HepG2 (cell line): ENCODE results near the gene PDSS2. TPM values are rescaled to one million over a fixed set of nuclear protein-coding genes. Genes with fewer than 3 reads are reported as not detected.

Source experiments
- ATAC-seq: fragments of 200-7000 bp; cut with Tn5 transposase; 3 replicates; pipeline ENCODE4 v1.9.1; 2020; ENCODE audit warnings: mild to moderate bottlenecking, moderate library complexity
- BruUV-seq: library from RNA; stranded (reverse); fragments of 400-500 nt; replicated peaks from 2 replicates; lab custom pipeline; 2021; lab: Mats Ljungman, UMichigan
- CTCF ChIA-PET: fragments of 300-600 bp; formaldehyde crosslinking; extraction: SDS; loops from one replicate; lab custom pipeline; 2021; ENCODE audit warnings: low total read pairs, inconsistent platforms, low intra/inter-chr PET ratio; lab: Yijun Ruan, JAX
- POLR2A ChIA-PET: fragments of 350-600 bp; sonication (Branson Sonifier 250); formaldehyde crosslinking; loops from one replicate; lab custom pipeline; 2020; ENCODE audit warnings: antibody characterized with exemption, inconsistent platforms; lab: Yijun Ruan, JAX
- DNase-seq: peaks from one replicate; pipeline ENCODE4 v3.0.0-alpha.2; 2015; ENCODE audit warnings: low spot score
- FAIRE-seq: peaks from 3 replicates; lab custom pipeline; 2011; peaks lifted over from hg19 to GRCh38; lab: Jason Lieb, UNC
- H2AFZ ChIP-seq: one replicate; pipeline ENCODE4 v1.6.1; 2011; ENCODE audit warnings: low read length, inconsistent platforms
- H3K27ac ChIP-seq: fragments of 300-600 bp; 3 replicates; pipeline ENCODE4 v1.8.0; 2011; ENCODE audit warnings: mixed run types, mild to moderate bottlenecking, mixed read lengths, low read length, inconsistent platforms; ENCODE audit not compliant: insufficient read depth; ENCODE audit errors: extremely low read length
- H3K27me3 ChIP-seq, 2 experiments: fragments of 200-600 bp in 1 of 2; 2 replicates in 1 of 2; 3 replicates in 1 of 2; pipeline versions ENCODE4 v1.6.0 to v1.8.0; 2011; ENCODE audit warnings: low read length in 2 of 2, mild to moderate bottlenecking in 2 of 2, moderate library complexity in 2 of 2, inconsistent platforms in 1 of 2; ENCODE audit not compliant: insufficient read depth in 2 of 2, control insufficient read depth in 1 of 2
- H3K36me3 ChIP-seq, 2 experiments: fragments of 200-600 bp in 1 of 2; replicated peaks in 1 of 2; 2 replicates in 1 of 2; 3 replicates in 1 of 2; pipeline versions ENCODE4 v1.5.1 to v1.8.0; 2011; ENCODE audit warnings: low read length in 2 of 2, inconsistent platforms in 1 of 2; ENCODE audit not compliant: insufficient read depth in 2 of 2, control insufficient read depth in 1 of 2
- H3K4me1 ChIP-seq: 2 replicates; pipeline ENCODE4 v1.5.1; 2012; ENCODE audit warnings: low read length, inconsistent platforms; ENCODE audit not compliant: insufficient read depth
- H3K4me2 ChIP-seq: 2 replicates; pipeline ENCODE4 v1.6.0; 2011; ENCODE audit warnings: low read depth, low read length, inconsistent platforms
- H3K4me3 ChIP-seq, 3 experiments: fragments of 200-600 bp in 1 of 3; sonication (generic), shearing (Covaris generic) in 1 of 3; replicated peaks in 1 of 3; 2 replicates each; pipeline ENCODE4 v1.5.1; 2011 to 2016; ENCODE audit warnings: low read length in 3 of 3, inconsistent platforms in 2 of 3, low read depth in 2 of 3, mild to moderate bottlenecking in 2 of 3, control low read depth in 1 of 3, mixed read lengths in 1 of 3; ENCODE audit not compliant: insufficient read depth in 1 of 3
- H3K79me2 ChIP-seq: one replicate; pipeline ENCODE4 v1.6.1; 2011; ENCODE audit warnings: low read length, inconsistent platforms; ENCODE audit not compliant: insufficient read depth
- H3K9ac ChIP-seq: 2 replicates; pipeline ENCODE4 v1.6.0; 2011; ENCODE audit warnings: mild to moderate bottlenecking, low read depth, low read length, inconsistent platforms; ENCODE audit not compliant: insufficient read depth
- H3K9me3 ChIP-seq: 2 replicates; pipeline ENCODE4 v1.5.1; 2012; ENCODE audit warnings: mild to moderate bottlenecking, low read length
- H4K20me1 ChIP-seq: 2 replicates; pipeline ENCODE4 v1.6.0; 2011; ENCODE audit warnings: inconsistent platforms, mild to moderate bottlenecking, low read length, moderate library complexity; ENCODE audit not compliant: insufficient read depth
- NFE2L2 ChIP-seq: fragments of 150-350 bp; IDR thresholded peaks from 2 replicates; pipeline ENCODE4 v1.6.1; 2014; ENCODE audit warnings: low read length
- THYN1 ChIP-seq: sonication (generic); formaldehyde crosslinking; IDR thresholded peaks from 2 replicates; pipeline ENCODE4 v1.8.1; 2023; ENCODE audit warnings: low read depth, mild to moderate bottlenecking, moderate library complexity, missing genetic modification reagents, borderline replicate concordance
- WGBS: methylation state at CpG from one replicate; pipeline ENCODE4 v1.1.6; 2017; ENCODE audit warnings: low lambda C conversion rate; 5-methylcytosine and 5-hydroxymethylcytosine counted together
- in situ Hi-C: cut with HindIII; loops from 2 replicates; pipeline ENCODE4 v1.10.0; 2017; ENCODE audit warnings: low pct_unique_long_range_greater_than_20kb; ENCODE audit not compliant: extremely low pct_ligation_motif_present
- intact Hi-C: fragments of 100-400 bp; cut with micrococcal nuclease; formaldehyde crosslinking; loops from one replicate; pipeline ENCODE4 v1.10.0; 2022; ENCODE audit not compliant: unreplicated experiment
- polyA plus RNA-seq, 8 experiments: library from polyadenylated mRNA; depleted of rRNA in 3 of 8; stranded (reverse) in 7 of 8; unstranded in 1 of 8; fragments of >200 nt; fragmentation: Illumina TruSeq in 4 of 8; extraction: Trizol in 4 of 8; gene quantifications; 2 replicates each; pipeline versions ENCODE4 v1.2.1 to v1.2.3, GENCODE V29; 2011 to 2016; ENCODE audit warnings: low read depth in 4 of 8, missing spikeins in 1 of 8, mixed read lengths in 1 of 8; ENCODE audit not compliant: insufficient read depth in 1 of 8
- total RNA-seq, 5 experiments: library from RNA; depleted of rRNA; stranded (reverse); fragments of >200 nt; fragmentation: Illumina TruSeq; extraction: Trizol; gene quantifications; 2 replicates each; pipeline ENCODE4 v1.2.3, GENCODE V29; 2016; ENCODE audit warnings: low read depth in 1 of 5
- TF ChIP-seq, protein P1 (sequence below): sonication (generic); formaldehyde crosslinking; IDR thresholded peaks from 2 replicates; pipeline ENCODE4 v1.5.0; 2020; ENCODE audit warnings: missing genetic modification reagents, mild to moderate bottlenecking, borderline replicate concordance

The PDSS2 gene
- total and polyA plus RNA-seq, 2 of the 13 experiments (the other 11 are each of a cell fraction or from before 2014, with no cell fraction given) = 16.2 to 17.0 TPM

DNA sequence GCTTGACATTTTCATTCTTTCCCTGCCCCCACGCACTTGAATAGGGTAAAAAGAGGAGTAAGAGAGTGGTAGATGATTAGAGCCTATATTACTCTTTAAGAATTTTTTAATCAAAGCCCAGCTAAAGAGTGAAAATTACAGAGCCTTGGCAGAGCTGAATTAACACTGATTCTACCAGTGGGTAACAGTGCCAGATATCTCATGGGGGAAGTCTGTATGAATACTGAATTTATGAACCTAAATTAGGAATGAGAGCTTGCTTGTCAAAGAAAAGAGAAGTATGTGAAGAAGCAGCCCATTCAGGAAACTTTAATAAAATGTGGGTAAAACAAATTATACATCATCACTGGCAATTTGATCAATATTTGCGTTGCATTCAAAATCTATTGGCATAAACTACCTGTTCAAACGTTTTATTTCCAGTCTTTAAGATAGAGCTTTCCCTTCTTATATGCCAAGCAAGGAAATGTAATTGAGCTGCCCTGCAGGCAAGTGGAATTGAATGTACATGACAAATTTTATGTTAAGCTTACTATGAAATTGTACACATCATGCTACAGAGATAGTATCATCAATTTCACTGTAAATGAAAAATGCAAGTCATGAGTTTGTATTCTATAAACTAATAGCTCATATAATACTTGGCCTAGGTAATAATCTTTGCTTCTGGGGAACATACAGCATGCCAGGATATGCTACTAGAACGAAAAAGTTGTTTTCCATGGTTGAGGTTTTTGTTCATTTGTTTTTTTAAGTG, 45.1 kb upstream of the PDSS2 start:
- peaks cover 7 to 17% of the 10 kb centered on the region in 2 experiments; a peak in 4 of 5 replicates for H3K36me3 ChIP-seq
- no peak overlapping the region for H2AFZ ChIP-seq
- DNase-seq (no peak), ATAC-seq (no peak), FAIRE-seq (no peak)
- no peak overlapping the region for H3K4me2 ChIP-seq
- ChIA-PET POLR2A (no interaction called here), CTCF (no interaction called here)
- H3K4me1 ChIP-seq = peaks cover 6% of the 10 kb centered on the region; the same call in 1 of the 2 replicates
- WGBS = 93% methylated on average over 4 of the region's 4 CpGs
- intact Hi-C loops = no loop called here
- no peak overlapping the region for H3K9ac ChIP-seq
- no TSS peak for BruUV-seq
- H4K20me1 ChIP-seq = peaks cover 2% of the 10 kb centered on the region; the same call in 1 of the 2 replicates
- no peak overlapping the region for H3K4me3 ChIP-seq
- H3K9me3 ChIP-seq = no peaks in the 10 kb centered on the region
- TF ChIP-seq THYN1 (CRISPR knock-in tag) (no peak), NFE2L2 (peak; percentile 53; the same call in 1 of the 2 replicates)
- TF ChIP-seq, protein P1, sequence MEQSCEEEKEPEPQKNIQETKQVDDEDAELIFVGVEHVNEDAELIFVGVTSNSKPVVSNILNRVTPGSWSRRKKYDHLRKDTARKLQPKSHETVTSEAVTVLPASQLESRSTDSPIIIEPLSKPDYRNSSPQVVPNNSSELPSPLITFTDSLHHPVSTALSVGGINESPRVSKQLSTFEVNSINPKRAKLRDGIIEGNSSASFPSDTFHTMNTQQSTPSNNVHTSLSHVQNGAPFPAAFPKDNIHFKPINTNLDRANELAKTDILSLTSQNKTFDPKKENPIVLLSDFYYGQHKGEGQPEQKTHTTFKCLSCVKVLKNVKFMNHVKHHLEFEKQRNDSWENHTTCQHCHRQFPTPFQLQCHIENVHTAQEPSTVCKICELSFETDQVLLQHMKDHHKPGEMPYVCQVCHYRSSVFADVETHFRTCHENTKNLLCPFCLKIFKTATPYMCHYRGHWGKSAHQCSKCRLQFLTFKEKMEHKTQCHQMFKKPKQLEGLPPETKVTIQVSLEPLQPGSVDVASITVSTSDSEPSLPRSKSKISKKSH (CRISPR knock-in tag) = no peak
- in situ Hi-C loops = no loop called here
- peaks cover 46% of the 10 kb centered on the region for H3K79me2 ChIP-seq
- no peak overlapping the region for H3K27ac ChIP-seq
- no peaks in the 10 kb centered on the region for H3K27me3 ChIP-seq
